ENCODE measurements around the gene PHYKPL.

DNA sequence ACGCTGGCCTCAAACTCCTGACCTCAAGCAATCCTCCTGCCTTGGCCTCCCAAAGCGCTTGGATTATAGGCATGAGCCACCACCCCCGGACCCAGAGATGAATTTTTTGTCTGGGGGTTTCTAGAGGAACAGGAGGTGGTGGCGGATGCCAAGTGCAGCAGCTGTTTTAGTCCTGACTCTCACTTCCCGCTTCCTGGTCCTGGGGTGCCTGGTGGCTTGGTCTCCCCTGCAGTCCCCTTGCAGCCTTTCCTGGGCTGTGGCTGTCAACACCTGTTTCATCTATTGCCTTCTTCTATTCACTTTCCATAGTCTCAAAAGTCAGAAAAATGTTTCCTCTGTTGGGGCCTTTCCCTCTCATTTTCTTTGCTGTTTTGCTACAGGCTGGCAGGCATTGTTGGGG is 72.4 kb downstream of the PHYKPL start:
- TF ChIP-seq, protein P1, sequence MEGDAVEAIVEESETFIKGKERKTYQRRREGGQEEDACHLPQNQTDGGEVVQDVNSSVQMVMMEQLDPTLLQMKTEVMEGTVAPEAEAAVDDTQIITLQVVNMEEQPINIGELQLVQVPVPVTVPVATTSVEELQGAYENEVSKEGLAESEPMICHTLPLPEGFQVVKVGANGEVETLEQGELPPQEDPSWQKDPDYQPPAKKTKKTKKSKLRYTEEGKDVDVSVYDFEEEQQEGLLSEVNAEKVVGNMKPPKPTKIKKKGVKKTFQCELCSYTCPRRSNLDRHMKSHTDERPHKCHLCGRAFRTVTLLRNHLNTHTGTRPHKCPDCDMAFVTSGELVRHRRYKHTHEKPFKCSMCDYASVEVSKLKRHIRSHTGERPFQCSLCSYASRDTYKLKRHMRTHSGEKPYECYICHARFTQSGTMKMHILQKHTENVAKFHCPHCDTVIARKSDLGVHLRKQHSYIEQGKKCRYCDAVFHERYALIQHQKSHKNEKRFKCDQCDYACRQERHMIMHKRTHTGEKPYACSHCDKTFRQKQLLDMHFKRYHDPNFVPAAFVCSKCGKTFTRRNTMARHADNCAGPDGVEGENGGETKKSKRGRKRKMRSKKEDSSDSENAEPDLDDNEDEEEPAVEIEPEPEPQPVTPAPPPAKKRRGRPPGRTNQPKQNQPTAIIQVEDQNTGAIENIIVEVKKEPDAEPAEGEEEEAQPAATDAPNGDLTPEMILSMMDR (IDR thresholded peaks at IDR 0.05): no peak
- no peak for TF ChIP-seq EZH2 (IDR thresholded peaks at IDR 0.05)
